HG03095 (cell line): Measurements from ENCODE around the gene MOG.

Experiments
- ATAC-seq: cut with Tn5 transposase; IDR thresholded peaks from one replicate; pipeline ENCODE4 v1.9.1; 2021; ENCODE audit warnings: moderate library complexity; ENCODE audit not compliant: unreplicated experiment

Gene MOG

GRCh38 chr6:29674008-29674407 is 17.1 kb downstream of the MOG start:
- ATAC-seq: no peak

DNA sequence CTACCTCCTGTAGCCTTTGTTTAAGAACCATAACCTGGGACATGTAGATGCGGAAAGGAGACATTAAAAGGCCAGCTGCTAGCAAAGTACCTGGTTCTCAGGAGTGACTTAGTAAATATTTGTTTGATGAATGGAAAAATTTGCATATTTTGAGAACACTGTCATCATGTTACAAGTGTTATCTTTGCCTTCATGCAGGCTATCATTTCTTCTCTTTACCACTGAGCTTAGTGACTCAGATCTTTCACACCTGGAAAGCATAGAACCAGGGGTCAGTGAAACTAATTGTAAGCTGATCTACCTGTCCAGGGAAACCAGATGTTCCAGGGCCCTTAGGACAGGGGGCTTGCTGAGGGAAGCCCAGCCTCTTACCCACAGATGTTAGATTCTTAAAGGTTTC is 18.7 kb downstream of the MOG start:
- ATAC-seq: no peak

- ATAC-seq: no peak
Observed at GRCh38 chr6:29676981-29677601, 20.2 kb downstream of the MOG start.

GRCh38 chr6:29678114-29678513 is 21.2 kb downstream of the MOG start:
- no peak for ATAC-seq

GRCh38 chr6:29679962-29680361 is 23.1 kb downstream of the MOG start:
- ATAC-seq: no peak

DNA sequence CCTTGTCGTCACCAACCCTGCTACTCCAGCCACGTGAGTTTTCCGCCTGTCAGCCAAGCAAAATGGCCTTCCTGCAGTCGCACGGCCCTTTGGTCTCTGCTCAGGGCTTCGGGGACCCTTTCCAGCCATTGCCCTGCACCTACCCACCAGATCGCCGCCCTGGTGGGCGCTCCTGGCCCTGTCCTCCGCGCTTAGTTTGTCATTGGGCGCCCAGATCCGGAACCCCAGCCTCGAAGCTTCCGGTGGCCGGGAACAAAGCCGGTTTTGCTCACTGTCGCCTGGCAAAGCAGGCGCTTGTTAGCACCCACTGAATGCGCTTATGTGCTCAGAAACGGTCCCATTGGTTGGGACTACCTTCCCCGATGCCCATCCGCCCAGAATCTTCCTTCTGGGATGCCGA is 23.5 kb downstream of the MOG start:
- no peak for ATAC-seq

DNA sequence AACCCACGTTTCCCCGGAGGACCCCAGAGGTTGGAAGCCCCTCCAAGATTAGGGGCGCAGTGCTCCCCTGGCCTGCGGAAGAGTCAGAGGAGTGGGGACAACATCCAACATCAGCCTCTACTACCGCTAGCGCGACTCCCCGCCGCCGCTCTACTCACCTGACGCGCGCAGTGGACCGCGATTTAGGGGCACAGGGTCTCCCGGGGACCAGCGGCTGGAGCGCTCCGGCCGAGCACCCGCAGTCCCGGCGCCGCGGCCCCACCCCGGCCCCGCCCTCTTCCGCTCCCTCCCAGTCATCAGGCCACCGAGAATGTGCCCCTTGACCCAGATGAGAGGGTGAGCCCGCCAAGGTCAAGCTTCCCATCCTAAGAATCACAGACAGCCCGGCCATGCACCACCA is 24.0 kb downstream of the MOG start, which contains the start of gene ZFP57:
Gene ZFP57 (minus strand): TSS at position 249 of the 400 bp plus-strand sequence. CDS start 4,149 bp downstream, outside the sequence.
- no peak for ATAC-seq

GRCh38 chr6:29681811-29682210 is 24.9 kb downstream of the MOG start:
- ATAC-seq: no peak

DNA sequence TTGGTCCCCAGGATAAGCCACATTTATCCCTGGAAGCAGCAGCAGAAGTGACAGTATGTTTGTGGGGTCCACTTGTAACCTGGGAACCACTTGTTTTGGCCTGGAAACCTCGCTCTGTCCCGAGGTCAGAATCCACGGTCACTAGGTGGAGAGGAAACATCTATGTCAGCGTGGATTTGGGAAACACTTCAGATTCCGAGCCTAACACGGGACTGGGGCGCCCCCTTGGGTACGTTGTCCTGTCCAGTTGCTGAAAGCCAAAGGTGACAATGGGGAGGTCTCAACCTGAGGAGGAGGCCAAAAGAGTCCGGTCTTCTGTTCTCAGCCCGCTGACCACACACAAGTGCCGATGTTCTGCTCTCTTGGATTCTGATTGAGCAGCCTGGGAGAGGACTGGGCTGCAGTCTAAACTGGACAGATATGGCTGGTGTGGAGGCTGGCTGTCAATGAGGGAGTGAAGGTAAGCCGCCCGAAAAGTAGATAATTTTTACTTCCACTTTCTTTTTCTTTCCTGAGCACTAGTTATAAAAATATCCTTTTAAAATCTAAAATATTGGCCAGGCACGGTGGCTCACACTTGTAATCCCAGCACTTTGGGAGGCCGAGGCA is 28.9 kb downstream of the MOG start:
- no peak for ATAC-seq

- no peak for ATAC-seq
Observed at GRCh38 chr6:29694637-29695036, 37.7 kb downstream of the MOG start.

DNA sequence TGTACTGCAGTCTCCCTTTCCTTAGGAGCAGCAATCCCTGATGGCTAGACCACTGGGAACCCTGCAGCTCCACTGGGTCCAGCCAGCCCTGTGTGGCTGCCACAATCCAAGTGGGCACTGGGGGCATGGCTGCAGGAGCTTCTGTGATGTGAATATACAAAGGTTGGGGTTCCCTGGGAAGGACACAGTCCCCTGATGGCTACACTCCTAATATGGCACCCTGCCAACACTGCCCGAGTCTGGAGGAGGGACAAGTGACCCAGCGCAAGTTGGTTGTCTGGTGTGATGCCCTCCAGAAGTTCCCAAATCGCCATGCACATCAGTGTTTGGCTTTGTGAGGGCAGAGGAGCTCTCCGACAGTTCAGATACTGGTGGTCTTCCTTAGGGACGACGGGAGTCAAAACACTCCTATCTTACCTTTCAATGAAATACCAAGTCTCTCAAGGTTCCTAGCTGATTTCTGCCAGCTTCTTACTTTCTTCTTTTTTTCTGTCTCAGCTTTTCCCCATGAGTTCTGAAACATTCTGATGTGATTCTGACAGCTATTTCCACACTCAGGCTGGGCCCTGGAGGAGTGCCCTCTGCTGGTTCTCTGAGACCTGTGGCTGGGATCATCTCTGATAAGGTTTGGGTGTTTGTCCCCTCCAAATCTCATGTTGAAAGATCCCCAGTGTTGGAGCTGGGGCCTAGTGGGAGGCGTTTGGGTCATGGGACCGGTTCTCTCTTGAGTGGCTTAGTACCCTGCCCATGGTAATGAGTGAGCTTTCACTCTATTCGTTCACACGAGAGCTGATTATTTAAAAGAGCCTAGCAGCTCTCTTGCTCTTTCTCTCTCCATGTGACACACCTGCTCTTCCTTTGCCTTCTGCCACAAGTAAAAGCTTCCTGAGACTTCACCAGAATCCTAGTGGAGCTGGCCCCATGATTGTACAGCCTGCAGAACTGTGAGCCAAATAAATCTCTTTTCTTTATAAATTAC is 39.5 kb downstream of the MOG start:
- no peak for ATAC-seq

- ATAC-seq: no peak
Observed at GRCh38 chr6:29702519-29703103, 45.7 kb downstream of the MOG start.

DNA sequence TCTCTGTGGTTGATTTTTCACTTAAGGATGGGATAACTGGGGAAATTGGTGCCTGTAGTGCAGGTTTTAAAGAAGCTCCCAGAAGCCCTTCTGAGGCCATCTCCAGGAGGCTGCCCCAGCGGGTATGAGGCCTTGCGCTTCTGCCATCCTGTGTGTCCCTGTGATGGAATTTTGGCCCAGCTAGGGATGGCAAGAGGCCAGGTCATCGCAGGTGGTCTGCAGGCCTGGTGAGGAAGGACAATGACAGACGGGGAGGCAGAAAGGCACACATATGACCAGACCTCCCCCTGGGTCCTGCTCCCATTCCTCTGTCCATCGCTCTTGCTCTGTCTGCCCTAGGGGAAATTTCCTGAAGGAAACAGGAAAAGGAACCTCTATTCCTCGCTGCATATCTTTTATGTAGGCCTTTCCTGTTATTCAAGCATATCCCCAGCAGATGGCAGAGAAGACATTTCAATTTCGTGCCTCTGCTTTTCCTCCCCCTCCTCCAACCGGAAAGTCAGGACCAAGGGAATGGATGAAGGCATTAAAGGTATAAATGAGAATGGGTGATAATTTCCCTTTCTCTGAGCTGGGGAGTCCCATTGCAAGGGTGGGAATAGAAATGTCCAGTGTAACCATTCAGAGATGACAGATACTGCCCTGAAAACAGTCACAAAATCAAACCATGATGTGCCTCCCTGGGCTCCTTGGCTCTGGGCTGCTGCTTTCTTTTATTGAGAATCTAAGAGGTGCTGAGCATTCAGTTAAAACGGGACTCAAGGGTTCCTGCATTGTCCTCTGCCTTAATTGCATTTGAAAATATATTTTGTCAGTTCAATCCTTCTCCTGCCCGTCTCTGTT is 48.7 kb downstream of the MOG start:
- no peak for ATAC-seq

DNA sequence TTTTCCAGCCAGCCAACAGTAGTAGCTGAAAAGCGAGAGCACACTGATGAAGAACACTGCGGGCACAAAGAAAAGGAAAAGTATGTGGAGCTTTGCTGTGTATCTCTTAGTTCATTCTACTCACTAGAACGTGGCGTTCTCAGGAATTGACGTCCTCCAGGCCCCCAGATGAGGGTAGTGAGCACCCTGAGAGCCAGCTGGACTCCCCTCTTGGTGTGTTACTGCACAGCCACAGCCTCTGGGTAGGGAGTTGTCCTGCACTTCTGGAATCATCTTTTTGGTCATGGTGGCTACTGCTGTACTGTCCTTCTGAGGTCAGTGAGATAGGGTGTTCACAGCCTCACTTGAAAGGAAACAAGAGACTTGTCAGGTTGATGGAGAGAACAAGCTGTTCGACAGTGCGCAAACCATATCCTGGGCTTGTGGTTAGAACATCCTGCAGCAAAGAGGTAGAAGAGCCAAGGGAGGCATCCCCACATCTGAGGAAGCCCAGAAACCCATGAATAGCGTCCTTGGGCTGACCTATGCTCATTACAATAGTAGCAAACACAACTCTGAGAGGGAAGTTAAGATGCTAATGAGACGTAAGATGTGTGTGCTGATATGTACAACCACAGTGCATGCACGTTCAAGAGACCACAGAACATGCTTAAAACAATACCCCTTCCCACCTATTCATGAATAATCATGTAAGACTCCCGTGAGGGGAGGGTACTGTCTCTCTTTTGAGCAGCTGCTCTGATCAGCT is 51.7 kb downstream of the MOG start:
- ATAC-seq: peak; percentile 54

- no peak for ATAC-seq
Observed at GRCh38 chr6:29709188-29709587, 52.3 kb downstream of the MOG start.

DNA sequence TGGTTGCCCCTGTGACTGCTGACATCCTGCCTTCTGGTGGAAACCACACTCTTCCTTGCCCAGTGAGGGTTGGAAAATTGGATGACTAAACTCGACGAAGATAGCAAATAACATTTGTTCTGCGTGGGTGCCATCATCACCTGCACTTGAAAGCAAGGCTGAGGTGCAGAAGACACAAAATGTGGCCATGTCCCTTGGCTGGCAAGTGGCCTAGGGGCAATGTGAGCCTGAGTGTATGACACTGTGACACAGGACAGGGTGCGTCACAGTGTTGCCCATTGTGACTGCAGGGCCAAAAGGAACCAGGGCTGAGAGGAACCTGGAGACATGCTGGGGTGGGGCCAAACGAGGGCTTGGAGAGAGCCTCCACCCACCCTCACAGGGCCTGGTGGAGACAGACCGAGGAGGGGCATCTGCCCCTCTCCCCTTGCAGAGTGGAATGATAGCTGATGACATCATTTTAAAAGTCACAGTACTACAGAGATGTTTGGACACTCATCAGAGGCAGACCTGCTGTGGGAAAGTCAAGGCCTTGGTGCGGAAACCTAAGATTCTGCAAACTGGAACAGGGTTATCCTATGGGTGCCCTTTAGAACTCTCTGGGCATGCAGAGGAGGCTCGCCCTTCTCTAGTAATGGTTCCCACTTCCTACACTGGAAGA is 53.5 kb downstream of the MOG start:
- no peak for ATAC-seq

DNA sequence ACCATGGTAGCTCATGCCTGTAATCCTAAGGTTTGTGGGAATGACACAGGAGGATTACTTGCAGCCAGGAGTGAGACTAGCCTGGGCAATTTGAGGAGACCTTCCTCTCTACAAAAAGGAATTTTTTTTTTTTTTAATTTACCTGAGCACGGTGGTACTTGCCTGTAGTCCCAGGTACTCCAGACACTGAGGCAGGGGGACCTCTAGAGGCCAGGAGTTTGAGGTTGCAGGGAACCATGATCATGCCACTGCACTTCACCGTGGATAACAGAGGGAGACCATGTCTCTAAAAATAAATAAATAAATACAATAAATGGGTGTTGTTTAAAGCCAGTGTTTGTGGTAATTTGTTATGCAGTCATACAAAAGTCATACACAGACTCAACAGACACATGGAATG is 64.0 kb downstream of the MOG start:
- no peak for ATAC-seq
